OCI-LY1 (cell line): Measurements from ENCODE around the gene LMF1.

ENCODE experiments used
- H2AFZ ChIP-seq: fragments of 200-600 bp; sonication (generic), shearing (Covaris generic); 2 replicates; pipeline ENCODE4 v1.6.0; 2014; ENCODE audit warnings: antibody characterized with exemption, mild to moderate bottlenecking, low read length
- H3F3A ChIP-seq: fragments of 200-600 bp; sonication (generic), shearing (Covaris generic); 2 replicates; pipeline ENCODE4 v1.6.0; 2014; ENCODE audit warnings: mild to moderate bottlenecking, antibody characterized with exemption, low read length, moderate library complexity; ENCODE audit not compliant: insufficient read depth
- H3K27ac ChIP-seq: fragments of 200-600 bp; sonication (generic); 2 replicates; pipeline ENCODE4 v1.5.1; 2014; ENCODE audit warnings: low read length, mixed run types, mild to moderate bottlenecking, low read depth; ENCODE audit not compliant: poor library complexity, severe bottlenecking
- H3K27me3 ChIP-seq: fragments of 200-600 bp; sonication (generic); 2 replicates; pipeline ENCODE4 v1.6.0; 2014; ENCODE audit warnings: antibody characterized with exemption, mild to moderate bottlenecking, low read length, moderate library complexity; ENCODE audit not compliant: insufficient read depth
- H3K36me3 ChIP-seq: fragments of 200-600 bp; sonication (generic); 2 replicates; pipeline ENCODE4 v1.6.1; 2014; ENCODE audit warnings: mild to moderate bottlenecking, antibody characterized with exemption, low read length, moderate library complexity, mixed read lengths; ENCODE audit not compliant: insufficient read depth
- H3K4me1 ChIP-seq: fragments of 200-600 bp; sonication (generic); 2 replicates; pipeline ENCODE4 v1.5.1; 2014; ENCODE audit warnings: mild to moderate bottlenecking, low read length, moderate library complexity; ENCODE audit not compliant: insufficient read depth, severe bottlenecking
- H3K4me2 ChIP-seq: fragments of 200-600 bp; sonication (generic), shearing (Covaris generic); 2 replicates; pipeline ENCODE4 v1.6.1; 2014; ENCODE audit warnings: low read length
- H3K4me3 ChIP-seq: fragments of 200-600 bp; sonication (generic); 2 replicates; pipeline ENCODE4 v1.5.1; 2014; ENCODE audit warnings: low read length, low read depth, mild to moderate bottlenecking, mixed read lengths; ENCODE audit not compliant: poor library complexity, severe bottlenecking
- H3K79me2 ChIP-seq: fragments of 200-600 bp; shearing (Covaris generic); 2 replicates; pipeline ENCODE4 v1.6.1; 2016; ENCODE audit warnings: mixed run types, low read length, mixed read lengths; ENCODE audit not compliant: insufficient read depth
- H3K9ac ChIP-seq: fragments of 200-600 bp; sonication (generic), shearing (Covaris generic); 2 replicates; pipeline ENCODE4 v1.6.1; 2014; ENCODE audit warnings: mild to moderate bottlenecking, low read length, mixed read lengths
- H3K9me2 ChIP-seq: fragments of 200-600 bp; sonication (generic), shearing (Covaris generic); 2 replicates; pipeline ENCODE4 v1.6.1; 2014; ENCODE audit warnings: low read depth, mild to moderate bottlenecking, low read length, mixed read lengths
- H3K9me3 ChIP-seq: fragments of 200-600 bp; shearing (Covaris generic); 2 replicates; pipeline ENCODE4 v1.6.1; 2014; ENCODE audit warnings: low read length, mixed read lengths
- H4K20me1 ChIP-seq: fragments of 200-600 bp; sonication (generic), shearing (Covaris generic); 2 replicates; pipeline ENCODE4 v1.6.0; 2016; ENCODE audit warnings: mild to moderate bottlenecking, low read length; ENCODE audit not compliant: insufficient read depth
- CTCF ChIP-seq: fragments of 200-600 bp; sonication (generic), shearing (Covaris generic); IDR thresholded peaks from 2 replicates; pipeline ENCODE4 v1.5.1; 2017; ENCODE audit warnings: mild to moderate bottlenecking, antibody characterized with exemption, low read length, moderate library complexity, mixed read lengths
- EZH2 ChIP-seq: fragments of 200-600 bp; sonication (generic), shearing (Covaris generic); IDR thresholded peaks from 2 replicates; pipeline ENCODE4 v1.8.0; 2017; ENCODE audit warnings: borderline replicate concordance, mixed run types, mild to moderate bottlenecking, antibody characterized with exemption, low read length, moderate library complexity, mixed read lengths

The LMF1 gene

GRCh38 chr16:931171-931570 is 39.6 kb downstream of the LMF1 start:
- Histone ChIP-seq H3K27me3 (no peaks in the 10 kb centered on the region), H2AFZ (no peak overlapping the region), H3F3A (no peaks in the 10 kb centered on the region), H3K9ac (no peak overlapping the region), H3K36me3 (no peaks in the 10 kb centered on the region), H3K4me3 (no peak overlapping the region), H3K9me2 (no peaks in the 10 kb centered on the region), H4K20me1 (no peaks in the 10 kb centered on the region), H3K9me3 (no peaks in the 10 kb centered on the region), H3K79me2 (no peaks in the 10 kb centered on the region), H3K4me2 (no peak overlapping the region), H3K4me1 (no peaks in the 10 kb centered on the region), H3K27ac (no peak overlapping the region)
- no peak for TF ChIP-seq CTCF

GRCh38 chr16:930511-930910 is 40.3 kb downstream of the LMF1 start:
- H3K4me1 ChIP-seq: no peaks in the 10 kb centered on the region
- H3K4me2 ChIP-seq: no peak overlapping the region
- no peaks in the 10 kb centered on the region for H3K36me3 ChIP-seq
- no peaks in the 10 kb centered on the region for H3F3A ChIP-seq
- no peaks in the 10 kb centered on the region for H3K79me2 ChIP-seq
- no peaks in the 10 kb centered on the region for H4K20me1 ChIP-seq
- H3K9me2 ChIP-seq: no peaks in the 10 kb centered on the region
- no peak for TF ChIP-seq CTCF
- TF ChIP-seq EZH2: no peak
- H3K9me3 ChIP-seq: no peaks in the 10 kb centered on the region
- no peak overlapping the region for H3K4me3 ChIP-seq
- H2AFZ ChIP-seq: no peak overlapping the region
- no peak overlapping the region for H3K27ac ChIP-seq
- H3K9ac ChIP-seq: no peak overlapping the region
- H3K27me3 ChIP-seq: no peaks in the 10 kb centered on the region

- H3K4me2 ChIP-seq: no peak overlapping the region
- H3K9ac ChIP-seq: no peak overlapping the region
- no peaks in the 10 kb centered on the region for H3K4me1 ChIP-seq
- no peaks in the 10 kb centered on the region for H3K36me3 ChIP-seq
- H3K4me3 ChIP-seq: no peak overlapping the region
- H3K27me3 ChIP-seq: no peaks in the 10 kb centered on the region
- no peak overlapping the region for H2AFZ ChIP-seq
- H3K27ac ChIP-seq: no peak overlapping the region
- H4K20me1 ChIP-seq: no peaks in the 10 kb centered on the region
- no peaks in the 10 kb centered on the region for H3K79me2 ChIP-seq
- no peaks in the 10 kb centered on the region for H3K9me2 ChIP-seq
- H3K9me3 ChIP-seq: no peaks in the 10 kb centered on the region
- TF ChIP-seq EZH2: no peak
- TF ChIP-seq CTCF: no peak
- no peaks in the 10 kb centered on the region for H3F3A ChIP-seq
These were observed 40.7 kb downstream of the LMF1 start for GRCh38 chr16:930076-930475.
